Right cardiac atrium (tissue), 5 donors: ENCODE measurements around the gene GPR180. TPM values are rescaled to one million over a fixed set of nuclear protein-coding genes. Genes with fewer than 3 reads are reported as not detected.

Experiments
- ATAC-seq, 2 donors: fragments of 200-7000 bp; cut with Tn5 transposase; one replicate each; pipeline versions ENCODE4 v1.8.0 to v1.9.1; 2020; ENCODE audit warnings: moderate library complexity in 2 of 2, mild to moderate bottlenecking in 1 of 2
- DNase-seq, 3 donors: peaks; one replicate each; pipeline ENCODE4 v3.0.0-alpha.2; 2020
- H3K27ac ChIP-seq: one replicate; pipeline ENCODE4 v1.5.1; 2013; ENCODE audit warnings: mild to moderate bottlenecking, low read length, control low read depth, moderate library complexity
- H3K27me3 ChIP-seq: one replicate; pipeline ENCODE4 v1.6.1; 2013; ENCODE audit not compliant: control insufficient read depth, insufficient read depth
- H3K4me1 ChIP-seq: one replicate; pipeline ENCODE4 v1.6.1; 2013; ENCODE audit warnings: low read length; ENCODE audit not compliant: control insufficient read depth, insufficient read depth
- H3K4me3 ChIP-seq: one replicate; pipeline ENCODE4 v1.5.1; 2013; ENCODE audit warnings: low read length, control low read depth
- H3K9me3 ChIP-seq: one replicate; pipeline ENCODE4 v1.6.1; 2013; ENCODE audit warnings: low read length; ENCODE audit not compliant: control insufficient read depth
- WGBS: extraction: QIAGEN DNeasy Blood & Tissue Kit; methylation state at CpG from one replicate; pipeline ENCODE4 v1.1.7; 2013; 5-methylcytosine and 5-hydroxymethylcytosine counted together
- intact Hi-C, 4 donors: fragments of 100-400 bp; cut with DNase I; formaldehyde crosslinking; loops; one replicate each; pipeline versions ENCODE4 v1.11.0 to v1.14.0; 2022 to 2023
- polyA plus RNA-seq: library from polyadenylated mRNA; stranded (reverse); fragments of 200-250 nt; gene quantifications from one replicate; pipeline ENCODE4 v1.2.3, GENCODE V29; 2013
- total RNA-seq, 4 donors: library from RNA; stranded (reverse); fragmentation: NEBNext Ultra II Directional; extraction: Animal tissue kit (Norgen Biotek cat#: 25700); gene quantifications; one replicate each; pipeline ENCODE4 v1.2.1, GENCODE V29; 2021
- donor health status: healthy with polysubstance abuse.
- donor health status: DM: no; HTN: yes; CAD: no.
- donor health status: DM: no; HTN: no; CAD: no.
- donor health status: DM: no; HTN: yes; CAD: no; lungs with severe emphysema.
- donor health status: DM: yes; HTN: yes; CAD: no.

The GPR180 gene
- total and polyA plus RNA-seq, 5 donors = 1.6 to 4.8 (median 4.1) TPM

GRCh38 chr13:94656176-94656575 is 54.5 kb downstream of the GPR180 start:
- intact Hi-C loops = no loop called here
- Histone ChIP-seq H3K27ac (no peak overlapping the region), H3K4me3 (no peak overlapping the region), H3K27me3 (no peaks in the 10 kb centered on the region), H3K9me3 (no peaks in the 10 kb centered on the region), H3K4me1 (no peaks in the 10 kb centered on the region)
- ATAC-seq (no peak), DNase-seq (no peak)
- 77% methylated on average over 1 of the region's 1 CpG for whole genome bisulfite sequencing

- H3K9me3 ChIP-seq = no peaks in the 10 kb centered on the region
- DNase-seq (no peak), ATAC-seq (no peak)
- no peak overlapping the region for H3K4me3 ChIP-seq
- WGBS = 98% methylated on average over 1 of the region's 1 CpG
- H3K27ac ChIP-seq = no peak overlapping the region
- no peaks in the 10 kb centered on the region for H3K27me3 ChIP-seq
- H3K4me1 ChIP-seq = no peaks in the 10 kb centered on the region
- intact Hi-C loops = no loop called here
These were observed 55.1 kb downstream of the GPR180 start for GRCh38 chr13:94656766-94657165.

- ATAC-seq (no peak), DNase-seq (no peak)
- no peak overlapping the region for H3K27ac ChIP-seq
- H3K27me3 ChIP-seq = no peaks in the 10 kb centered on the region
- no peaks in the 10 kb centered on the region for H3K9me3 ChIP-seq
- no peaks in the 10 kb centered on the region for H3K4me1 ChIP-seq
- WGBS = 94% methylated on average over 4 of the region's 4 CpGs
- no peak overlapping the region for H3K4me3 ChIP-seq
- intact Hi-C loops = no loop called here
These were observed 55.5 kb downstream of the GPR180 start for GRCh38 chr13:94657167-94657566.

- Histone ChIP-seq H3K27ac (no peak overlapping the region), H3K27me3 (no peaks in the 10 kb centered on the region), H3K4me1 (no peaks in the 10 kb centered on the region), H3K9me3 (no peaks in the 10 kb centered on the region), H3K4me3 (no peak overlapping the region)
- DNase-seq (no peak), ATAC-seq (no peak)
- WGBS = 84% methylated on average over 1 of the region's 1 CpG
- intact Hi-C loops = no loop called here
These were observed 57.4 kb downstream of the GPR180 start for GRCh38 chr13:94658926-94659597.

GRCh38 chr13:94659598-94659946 is 57.9 kb downstream of the GPR180 start:
- intact Hi-C loops = no loop called here
- no peaks in the 10 kb centered on the region for H3K4me1 ChIP-seq

GRCh38 chr13:94660695-94661326 is 59.2 kb downstream of the GPR180 start:
- no peak overlapping the region for H3K27ac ChIP-seq
- no peak overlapping the region for H3K4me3 ChIP-seq
- intact Hi-C loops = no loop called here
- 45% methylated on average over 6 of the region's 6 CpGs for WGBS
- no peaks in the 10 kb centered on the region for H3K27me3 ChIP-seq
- DNase-seq = no peak
- no peaks in the 10 kb centered on the region for H3K4me1 ChIP-seq
- ATAC-seq = no peak
- no peaks in the 10 kb centered on the region for H3K9me3 ChIP-seq

More at GRCh38 chr13:94659598-94659946, 57.9 kb downstream of the GPR180 start:
- no peaks in the 10 kb centered on the region for H3K27me3 ChIP-seq
- H3K4me3 ChIP-seq = no peak overlapping the region
- H3K9me3 ChIP-seq = no peaks in the 10 kb centered on the region
- ATAC-seq (no peak), DNase-seq (no peak)
- H3K27ac ChIP-seq = no peak overlapping the region

GRCh38 chr13:94661406-94661805 is 59.7 kb downstream of the GPR180 start:
- Histone ChIP-seq H3K4me3 (no peak overlapping the region), H3K4me1 (no peaks in the 10 kb centered on the region), H3K27me3 (no peaks in the 10 kb centered on the region), H3K9me3 (no peaks in the 10 kb centered on the region), H3K27ac (no peak overlapping the region)
- DNase-seq = no peak
- intact Hi-C loops = no loop called here
- ATAC-seq = no peak
- WGBS = 61% methylated on average over 5 of the region's 5 CpGs

- ATAC-seq (no peak), DNase-seq (no peak)
- H3K27ac ChIP-seq = no peak overlapping the region
- H3K27me3 ChIP-seq = no peaks in the 10 kb centered on the region
- H3K4me3 ChIP-seq = no peak overlapping the region
- H3K4me1 ChIP-seq = no peaks in the 10 kb centered on the region
- 28% methylated on average over 12 of the region's 12 CpGs for WGBS
- intact Hi-C loops = no loop called here
- no peaks in the 10 kb centered on the region for H3K9me3 ChIP-seq
These were observed 60.8 kb downstream of the GPR180 start for GRCh38 chr13:94662274-94662945.

- Histone ChIP-seq H3K27me3 (no peaks in the 10 kb centered on the region), H3K4me1 (no peaks in the 10 kb centered on the region), H3K4me3 (no peak overlapping the region), H3K9me3 (no peaks in the 10 kb centered on the region), H3K27ac (no peak overlapping the region)
- intact Hi-C loops = no loop called here
- DNase-seq (no peak), ATAC-seq (no peak)
- 41% methylated on average over 7 of the region's 7 CpGs for WGBS
These were observed 63.2 kb downstream of the GPR180 start for GRCh38 chr13:94664889-94665288.

GRCh38 chr13:94666065-94666464 is 64.4 kb downstream of the GPR180 start:
- H3K4me3 ChIP-seq = no peak overlapping the region
- no peaks in the 10 kb centered on the region for H3K4me1 ChIP-seq
- no peak overlapping the region for H3K27ac ChIP-seq
- H3K9me3 ChIP-seq = no peaks in the 10 kb centered on the region
- ATAC-seq = no peak
- WGBS = 84% methylated on average over 7 of the region's 7 CpGs
- no peaks in the 10 kb centered on the region for H3K27me3 ChIP-seq
- DNase-seq = no peak
- intact Hi-C loops = no loop called here

GRCh38 chr13:94667190-94667589 is 65.5 kb downstream of the GPR180 start:
- 64% methylated on average over 2 of the region's 2 CpGs for whole genome bisulfite sequencing
- ATAC-seq = no peak

More at GRCh38 chr13:94667190-94667589, 65.5 kb downstream of the GPR180 start:
- H3K27ac ChIP-seq = no peak overlapping the region
- no peaks in the 10 kb centered on the region for H3K4me1 ChIP-seq
- intact Hi-C loops = no loop called here
- DNase-seq = no peak
- no peak overlapping the region for H3K4me3 ChIP-seq
- no peaks in the 10 kb centered on the region for H3K27me3 ChIP-seq
- H3K9me3 ChIP-seq = no peaks in the 10 kb centered on the region
